Naive thymus-derived CD4-positive, alpha-beta T cell (primary cell): ENCODE data around the gene SNX9. TPM values are rescaled to one million over a fixed set of nuclear protein-coding genes. Genes with fewer than 3 reads are reported as not detected.

ENCODE experiments used
- ATAC-seq: fragments of 150-1000 bp; cut with Tn5 transposase; 2 replicates; pipeline ENCODE4 v1.10.0; 2021; ENCODE audit warnings: mild to moderate bottlenecking, moderate library complexity
- CTCF ChIA-PET: fragments of 350-600 bp; sonication (Branson Sonifier 250); formaldehyde crosslinking; loops from one replicate; lab custom pipeline; 2021; ENCODE audit warnings: antibody characterized with exemption; lab: Charles Lee
- POLR2A ChIA-PET: fragments of 350-600 bp; sonication (Branson Sonifier 250); formaldehyde crosslinking; loops from one replicate; lab custom pipeline; 2021; ENCODE audit warnings: antibody characterized with exemption, inconsistent platforms; lab: Charles Lee
- DNase-seq, 9 donors: peaks; one replicate each; pipeline versions ENCODE4 v3.0.0 to v3.0.0-alpha.2; 2020 to 2022; ENCODE audit warnings: mixed read lengths in 1 of 9
- H3K27ac ChIP-seq: one replicate; pipeline ENCODE4 v1.7.0; 2013; ENCODE audit warnings: mild to moderate bottlenecking, low read depth, low read length, moderate library complexity
- H3K27me3 ChIP-seq, 2 donors: one replicate each; pipeline ENCODE4 v1.7.0; 2013; ENCODE audit warnings: low read length in 2 of 2, mild to moderate bottlenecking in 2 of 2, moderate library complexity in 2 of 2; ENCODE audit not compliant: control insufficient read depth in 2 of 2, insufficient read depth in 2 of 2
- H3K36me3 ChIP-seq, 3 experiments: 1 replicate in 2 of 3; 2 replicates in 1 of 3; pipeline ENCODE4 v1.7.0; 2013; ENCODE audit warnings: low read length in 3 of 3, mild to moderate bottlenecking in 3 of 3, moderate library complexity in 1 of 3; ENCODE audit not compliant: insufficient read depth in 3 of 3, control insufficient read depth in 2 of 3
- H3K4me1 ChIP-seq, 2 donors: one replicate each; pipeline ENCODE4 v1.7.0; 2013; ENCODE audit warnings: low read length in 2 of 2, mild to moderate bottlenecking in 2 of 2, moderate library complexity in 1 of 2; ENCODE audit not compliant: control insufficient read depth in 2 of 2, insufficient read depth in 2 of 2
- H3K4me3 ChIP-seq: 2 replicates; pipeline ENCODE4 v1.7.0; 2013; ENCODE audit warnings: mild to moderate bottlenecking, low read length
- H3K9me3 ChIP-seq, 3 experiments: 1 replicate in 2 of 3; 2 replicates in 1 of 3; pipeline ENCODE4 v1.7.0; 2013; ENCODE audit warnings: low read length in 3 of 3; ENCODE audit not compliant: control insufficient read depth in 2 of 3
- H3K27ac Mint-ChIP-seq, 9 donors: one replicate each; pipeline ENCODE4 v1.8.0; 2020 to 2022; ENCODE audit warnings: mixed read lengths in 9 of 9, mild to moderate bottlenecking in 8 of 9, moderate library complexity in 5 of 9, inconsistent platforms in 2 of 9
- H3K27me3 Mint-ChIP-seq, 5 donors: one replicate each; pipeline ENCODE4 v1.8.0; 2021 to 2022; ENCODE audit warnings: mixed read lengths in 5 of 5, mild to moderate bottlenecking in 1 of 5
- H3K36me3 Mint-ChIP-seq, 5 donors: one replicate each; pipeline ENCODE4 v1.8.0; 2020 to 2022; ENCODE audit warnings: mixed read lengths in 5 of 5, mild to moderate bottlenecking in 3 of 5, inconsistent platforms in 1 of 5
- H3K4me1 Mint-ChIP-seq, 7 donors: one replicate each; pipeline ENCODE4 v1.8.0; 2020 to 2022; ENCODE audit warnings: mixed read lengths in 7 of 7, mild to moderate bottlenecking in 3 of 7, inconsistent platforms in 1 of 7
- H3K4me3 Mint-ChIP-seq, 10 donors: one replicate each; pipeline ENCODE4 v1.8.0; 2020 to 2022; ENCODE audit warnings: mild to moderate bottlenecking in 10 of 10, mixed read lengths in 10 of 10, moderate library complexity in 6 of 10, inconsistent platforms in 2 of 10
- H3K9me3 Mint-ChIP-seq, 11 donors: one replicate each; pipeline ENCODE4 v1.8.0; 2020 to 2022; ENCODE audit warnings: mixed read lengths in 11 of 11, mild to moderate bottlenecking in 4 of 11, inconsistent platforms in 1 of 11, moderate library complexity in 1 of 11
- intact Hi-C, 2 donors: fragments of 100-400 bp; cut with micrococcal nuclease; formaldehyde crosslinking; loops; one replicate each; pipeline ENCODE4 v1.15.1; 2023
- polyA plus RNA-seq, 2 donors: library from polyadenylated mRNA; unstranded; fragments of 300-500 nt; fragmentation: Illumina TruSeq; gene quantifications; one replicate each; pipeline ENCODE4 v1.2.3, GENCODE V29; 2021
- total RNA-seq, 6 experiments: library from RNA in 5 of 6; stranded (reverse) in 5 of 6; gene quantifications; 1 replicate in 5 of 6; 2 replicates in 1 of 6; pipeline ENCODE4 v1.2.3 and lab custom pipeline; 2021 to 2026

The SNX9 gene
- total and polyA plus RNA-seq, 7 experiments from 2014 or later = 13.4 to 51.5 (median 36.4) TPM

- no peaks in the 10 kb centered on the region for H3K9me3 ChIP-seq
- H3K36me3 ChIP-seq = no peaks in the 10 kb centered on the region
- Mint-ChIP-seq H3K36me3 (peaks cover 4 to 46% (median 8%) of the 10 kb centered on the region in 5 donors), H3K4me1 (peaks cover 27 to 88% (median 79%) of the 10 kb centered on the region in 7 donors), H3K27me3 (no peaks in the 10 kb centered on the region), H3K4me3 (peak overlapping the region in 9 of 10 donors; percentile 9 to 80 (median 53)), H3K27ac (peak overlapping the region in 6 of 9 donors; percentile 0 to 65 (median 42)), H3K9me3 (peaks cover 0 to 15% (median 0%) of the 10 kb centered on the region in 11 donors)
- DNase-seq (no peak), ATAC-seq (no peak)
- H3K27ac ChIP-seq = no peak overlapping the region
- intact Hi-C loops = loop anchor here in 1 of 2 donors (2.0 kb wide), 2 partner anchors 15 to 35 kb away; no protein-coding TSS in a partner anchor
- POLR2A ChIA-PET = interaction anchor here (0.6 to 1.1 kb wide), 2 partner anchors 70 to 72 kb away, joined by 3 read pairs; no protein-coding TSS in a partner anchor
- H3K27me3 ChIP-seq = no peaks in the 10 kb centered on the region
- CTCF ChIA-PET = interaction anchor here (2.2 to 2.4 kb wide), 2 partner anchors 42 to 76 kb away, joined by 7 to 8 read pairs; no protein-coding TSS in a partner anchor
- H3K4me3 ChIP-seq = no peak overlapping the region
- H3K4me1 ChIP-seq = peaks cover 0 to 44% of the 10 kb centered on the region in 2 donors
Measured at GRCh38 chr6:157831424-157832249, 8.6 kb downstream of the SNX9 start.

GRCh38 chr6:157832250-157832967 is 9.4 kb downstream of the SNX9 start:
- Mint-ChIP-seq H3K4me1 (peaks cover 27 to 96% (median 86%) of the 10 kb centered on the region in 7 donors), H3K9me3 (peaks cover 0 to 15% (median 0%) of the 10 kb centered on the region in 11 donors), H3K4me3 (peak overlapping the region in 5 of 10 donors; percentile 3 to 80 (median 32)), H3K27ac (no peak overlapping the region), H3K36me3 (peaks cover 4 to 49% (median 13%) of the 10 kb centered on the region in 5 donors), H3K27me3 (no peaks in the 10 kb centered on the region)
- Histone ChIP-seq H3K27me3 (no peaks in the 10 kb centered on the region), H3K9me3 (no peaks in the 10 kb centered on the region), H3K4me3 (no peak overlapping the region), H3K36me3 (no peaks in the 10 kb centered on the region), H3K4me1 (peaks cover 0 to 44% of the 10 kb centered on the region in 2 donors), H3K27ac (no peak overlapping the region)
- no peak for ATAC-seq
- DNase-seq = no peak
- POLR2A ChIA-PET = interaction anchor here (1.1 kb wide), 1 partner anchor 71 kb away, joined by 3 read pairs; no protein-coding TSS in a partner anchor
- CTCF ChIA-PET = interaction anchor here (2.2 to 2.4 kb wide), 2 partner anchors 41 to 76 kb away, joined by 7 to 8 read pairs; no protein-coding TSS in a partner anchor
- intact Hi-C loops = loop anchor here in 1 of 2 donors (2.0 kb wide), 2 partner anchors 14 to 34 kb away; no protein-coding TSS in a partner anchor

- Mint-ChIP-seq H3K27ac (peak overlapping the region in 5 of 9 donors; percentile 55 to 89 (median 71)), H3K4me3 (peak overlapping the region in 9 of 10 donors; percentile 19 to 80 (median 54)), H3K9me3 (peaks cover 0 to 15% (median 0%) of the 10 kb centered on the region in 11 donors), H3K27me3 (no peaks in the 10 kb centered on the region), H3K36me3 (peaks cover 4 to 42% (median 13%) of the 10 kb centered on the region in 5 donors), H3K4me1 (peaks cover 28 to 97% (median 86%) of the 10 kb centered on the region in 7 donors)
- no peaks in the 10 kb centered on the region for H3K36me3 ChIP-seq
- no peaks in the 10 kb centered on the region for H3K9me3 ChIP-seq
- ChIA-PET CTCF (interaction anchor here (0.6 to 2.8 kb wide), 3 partner anchors 39 to 68 kb away, joined by 4 to 9 read pairs (median 4); no protein-coding TSS in a partner anchor), POLR2A (interaction anchor here (0.9 to 1.4 kb wide), 3 partner anchors 10 to 70 kb away, joined by 3 to 4 read pairs (median 4); no protein-coding TSS in a partner anchor)
- intact Hi-C loops = no loop called here
- H3K27ac ChIP-seq = no peak overlapping the region
- no peak for ATAC-seq
- H3K4me1 ChIP-seq = peaks cover 0 to 44% of the 10 kb centered on the region in 2 donors
- H3K4me3 ChIP-seq = no peak overlapping the region
- no peaks in the 10 kb centered on the region for H3K27me3 ChIP-seq
- no peak for DNase-seq
Measured at GRCh38 chr6:157834549-157834948, 11.5 kb downstream of the SNX9 start.

- Histone ChIP-seq H3K27me3 (no peaks in the 10 kb centered on the region), H3K4me1 (peaks cover 0 to 21% of the 10 kb centered on the region in 2 donors), H3K9me3 (no peaks in the 10 kb centered on the region), H3K36me3 (no peaks in the 10 kb centered on the region), H3K4me3 (no peak overlapping the region), H3K27ac (no peak overlapping the region)
- Mint-ChIP-seq H3K4me1 (peaks cover 21 to 96% (median 87%) of the 10 kb centered on the region in 7 donors), H3K9me3 (peaks cover 0 to 6% (median 0%) of the 10 kb centered on the region in 11 donors), H3K27ac (no peak overlapping the region), H3K27me3 (peaks cover 0 to 3% (median 0%) of the 10 kb centered on the region in 5 donors), H3K36me3 (peaks cover 4 to 25% (median 13%) of the 10 kb centered on the region in 5 donors), H3K4me3 (peak overlapping the region in 1 of 10 donors; percentile 12)
- intact Hi-C loops = loop anchor here in 1 of 2 donors (2.0 kb wide), 1 partner anchor 14 kb away; no protein-coding TSS in a partner anchor
- ATAC-seq (no peak), DNase-seq (no peak)
- CTCF ChIA-PET = no interaction called here
- POLR2A ChIA-PET = interaction anchor here (0.8 kb wide), 1 partner anchor 9 kb away, joined by 3 read pairs; no protein-coding TSS in a partner anchor
Measured at GRCh38 chr6:157838718-157839430, 15.8 kb downstream of the SNX9 start.

GRCh38 chr6:157839606-157840005 is 16.6 kb downstream of the SNX9 start:
- H3K4me1 ChIP-seq = peaks cover 0 to 21% of the 10 kb centered on the region in 2 donors
- Mint-ChIP-seq H3K4me3 (peak overlapping the region in 2 of 10 donors; percentile 4 to 50), H3K36me3 (peaks cover 4 to 25% (median 13%) of the 10 kb centered on the region in 5 donors), H3K4me1 (peaks cover 22 to 95% (median 86%) of the 10 kb centered on the region in 7 donors), H3K27ac (peak overlapping the region in 4 of 9 donors; percentile 10 to 75 (median 40)), H3K9me3 (peaks cover 0 to 4% (median 0%) of the 10 kb centered on the region in 11 donors), H3K27me3 (peaks cover 0 to 3% (median 0%) of the 10 kb centered on the region in 5 donors)
- no peak for ATAC-seq
- H3K27ac ChIP-seq = no peak overlapping the region
- CTCF ChIA-PET = interaction anchor here (0.5 kb wide), 1 partner anchor 1149 kb away, joined by 3 read pairs; no protein-coding TSS in a partner anchor
- H3K36me3 ChIP-seq = no peaks in the 10 kb centered on the region
- no peaks in the 10 kb centered on the region for H3K9me3 ChIP-seq
- H3K4me3 ChIP-seq = no peak overlapping the region
- DNase-seq = no peak
- POLR2A ChIA-PET = interaction anchor here (0.8 kb wide), 1 partner anchor 10 kb away, joined by 3 read pairs; no protein-coding TSS in a partner anchor
- intact Hi-C loops = loop anchor here in 1 of 2 donors (2.0 kb wide), 1 partner anchor 15 kb away; no protein-coding TSS in a partner anchor
- no peaks in the 10 kb centered on the region for H3K27me3 ChIP-seq
